Limb (tissue), 2 donors: ENCODE data around the gene TENM3.
A peak's percentile ranks its signal among the peaks of the same experiment; 100 is the strongest.

ENCODE experiments used
- DNase-seq, 2 donors: peaks; one replicate each; pipeline ENCODE4 v3.0.0-alpha.2; 2016; ENCODE audit errors: extremely low spot score in 2 of 2

Gene TENM3

DNA sequence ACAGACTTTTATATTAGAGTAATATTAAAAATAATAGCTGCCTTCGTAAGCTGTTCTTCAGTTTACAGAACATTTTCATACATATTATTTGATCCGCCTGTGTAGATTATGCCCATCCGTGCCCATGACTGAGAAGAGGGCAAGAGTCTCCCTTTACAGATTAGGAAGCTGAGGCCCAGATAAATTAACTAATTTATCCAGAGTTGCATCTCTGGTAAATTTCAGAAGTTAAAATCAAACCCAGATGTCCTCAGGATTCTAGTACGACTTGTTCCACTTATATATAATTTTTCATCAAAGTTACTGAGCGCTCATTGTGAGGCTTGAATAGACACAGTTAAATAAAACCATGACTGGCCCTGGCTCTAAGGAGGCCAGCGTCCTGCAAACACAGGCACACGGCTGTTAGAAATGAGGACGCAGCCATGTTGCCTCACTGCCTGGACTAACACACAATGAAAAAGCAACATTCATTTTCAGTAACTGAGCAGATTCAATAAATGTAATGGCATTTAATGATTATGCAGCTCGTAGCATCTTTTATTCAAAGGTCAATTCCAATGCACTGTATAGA is 148.0 kb downstream of the TENM3 start:
- no peak for DNase-seq

DNA sequence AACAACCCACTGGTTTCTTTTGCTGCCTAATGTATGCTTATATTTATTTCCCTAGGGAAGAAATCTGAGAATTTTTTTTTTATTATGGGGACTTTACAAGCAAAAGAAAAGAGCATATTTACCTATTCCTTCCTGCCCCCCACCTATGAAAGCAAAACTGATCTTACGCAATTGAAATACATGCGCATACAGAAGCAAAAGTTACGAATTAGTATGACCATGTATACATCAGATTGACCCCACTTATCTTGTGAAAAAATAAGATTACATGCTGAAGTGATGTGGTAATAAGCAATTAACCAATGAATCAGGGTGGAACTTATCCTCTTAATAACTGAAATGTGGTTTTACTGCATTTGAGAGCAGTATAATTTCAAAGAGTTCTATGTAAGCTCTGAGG is 151.0 kb downstream of the TENM3 start:
- DNase-seq = no peak

DNA sequence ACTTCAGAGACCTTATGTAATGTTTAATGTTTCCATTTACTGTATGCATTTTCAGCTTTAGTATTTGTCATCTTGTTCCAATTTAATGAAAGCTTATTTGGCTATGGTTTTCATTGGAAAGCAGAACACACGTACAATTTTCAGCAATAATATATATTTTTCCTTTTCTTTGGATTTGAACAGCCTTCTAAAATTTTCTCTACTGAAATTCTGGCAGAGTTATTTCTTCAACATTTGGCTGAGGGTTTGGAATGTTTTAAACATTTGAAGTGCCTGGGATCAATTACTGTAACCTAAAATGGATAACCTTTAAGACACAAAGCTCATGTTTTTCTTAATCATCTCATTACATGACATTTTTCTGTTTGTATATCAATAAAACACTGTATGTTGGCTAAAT is 156.9 kb downstream of the TENM3 start:
- peak in 1 of 2 donors; percentile 67 for DNase-seq

DNA sequence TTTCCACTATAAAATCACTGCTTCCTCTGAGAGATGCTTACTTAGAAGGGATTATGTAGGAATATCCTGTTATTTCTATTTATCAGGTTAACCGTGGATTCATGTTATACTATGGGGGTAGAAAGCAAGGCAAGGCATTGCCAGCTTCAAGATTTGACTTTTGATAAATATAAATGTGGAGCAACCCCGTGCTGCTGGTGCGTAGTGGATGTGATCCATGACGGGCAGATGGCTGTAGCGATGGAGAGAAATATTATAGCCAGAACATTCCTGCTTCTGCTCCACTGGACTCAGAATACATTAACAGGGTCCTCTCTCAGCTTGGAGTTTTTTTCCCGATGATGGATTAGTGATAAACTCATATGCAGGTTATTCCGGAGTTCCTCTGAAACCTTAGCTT is 157.6 kb downstream of the TENM3 start:
- no peak for DNase-seq

DNA sequence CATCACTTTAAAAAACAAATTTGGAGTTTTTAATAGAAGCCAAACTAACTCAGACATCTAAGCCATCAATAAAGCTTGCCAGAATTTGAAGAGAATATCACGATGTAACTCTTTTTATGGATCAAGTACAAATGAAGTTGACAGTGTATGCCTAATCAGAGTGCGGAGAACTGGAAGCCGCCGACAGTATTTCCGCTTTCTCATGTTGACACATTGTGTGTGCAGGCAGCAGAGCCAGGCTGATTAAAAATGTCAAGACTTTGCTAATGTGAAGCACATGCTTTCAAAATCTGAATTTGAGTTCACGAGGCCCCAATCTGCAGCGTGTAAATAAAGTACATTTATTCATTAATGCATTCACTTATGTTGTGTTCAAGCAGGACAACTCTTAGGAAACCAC is 161.2 kb downstream of the TENM3 start:
- no peak for DNase-seq

DNA sequence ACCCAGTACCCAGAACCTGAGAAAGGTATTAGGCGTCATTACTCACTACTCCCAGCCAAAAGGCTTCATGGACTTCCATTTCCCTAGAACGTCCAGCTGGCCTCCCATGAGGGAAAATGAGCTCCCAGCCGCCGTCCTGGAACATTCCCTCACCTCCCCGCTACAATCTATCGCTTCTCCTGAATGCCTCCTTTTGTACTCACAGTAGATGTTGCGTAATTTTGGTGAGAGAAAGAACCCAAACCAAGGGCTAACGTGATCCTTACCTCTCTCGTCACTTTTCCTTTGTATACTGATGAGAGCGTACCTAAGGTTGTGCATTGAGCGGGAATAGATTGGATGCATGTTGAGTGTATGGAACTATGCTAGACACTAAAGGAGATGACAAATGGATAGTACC is 161.9 kb downstream of the TENM3 start:
- DNase-seq = no peak

- DNase-seq = no peak
Observed at GRCh38 chr4:182409271-182409670, 166.1 kb downstream of the TENM3 start.

DNA sequence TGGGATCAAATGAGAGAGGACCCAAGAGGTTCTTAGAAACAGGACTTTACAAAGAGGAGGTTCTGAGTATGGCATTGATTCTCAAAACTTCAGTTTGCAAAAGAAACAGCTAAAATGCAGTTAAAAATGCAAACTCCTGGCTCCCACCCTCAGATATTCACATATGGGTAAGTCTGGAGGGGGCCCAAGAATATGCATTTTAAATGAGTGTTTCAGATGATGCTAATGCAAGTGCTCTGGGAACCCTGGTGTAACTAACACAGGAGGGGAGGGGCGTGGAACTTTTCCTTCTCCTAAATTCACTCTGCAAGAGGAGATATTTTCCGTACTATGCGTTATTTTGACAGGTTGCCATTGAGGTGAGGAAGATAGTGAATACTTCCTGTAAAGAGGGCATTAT is 168.2 kb downstream of the TENM3 start:
- no peak for DNase-seq

GRCh38 chr4:182413550-182413949 is 170.3 kb downstream of the TENM3 start:
- DNase-seq = no peak

GRCh38 chr4:182415116-182415515 is 171.9 kb downstream of the TENM3 start:
- DNase-seq = no peak

DNA sequence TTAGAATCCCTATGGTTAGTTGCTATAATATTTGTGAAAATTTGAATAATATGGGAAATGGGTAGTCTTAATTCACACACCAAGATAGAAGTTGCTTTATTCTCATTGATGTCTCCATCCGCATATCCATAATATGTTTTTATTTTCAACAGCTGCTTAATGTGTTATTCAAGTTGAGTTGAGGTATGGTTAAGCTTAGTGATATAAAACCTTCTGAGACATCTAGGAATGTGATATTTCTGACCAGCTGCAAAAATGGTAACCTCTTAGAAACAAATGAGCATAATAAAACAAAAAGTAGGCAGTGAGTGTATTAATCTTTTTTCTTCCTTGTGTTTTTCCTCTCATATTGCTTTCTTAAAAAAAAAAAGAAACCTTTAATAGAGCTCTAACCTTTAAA is 172.9 kb downstream of the TENM3 start:
- no peak for DNase-seq

DNA sequence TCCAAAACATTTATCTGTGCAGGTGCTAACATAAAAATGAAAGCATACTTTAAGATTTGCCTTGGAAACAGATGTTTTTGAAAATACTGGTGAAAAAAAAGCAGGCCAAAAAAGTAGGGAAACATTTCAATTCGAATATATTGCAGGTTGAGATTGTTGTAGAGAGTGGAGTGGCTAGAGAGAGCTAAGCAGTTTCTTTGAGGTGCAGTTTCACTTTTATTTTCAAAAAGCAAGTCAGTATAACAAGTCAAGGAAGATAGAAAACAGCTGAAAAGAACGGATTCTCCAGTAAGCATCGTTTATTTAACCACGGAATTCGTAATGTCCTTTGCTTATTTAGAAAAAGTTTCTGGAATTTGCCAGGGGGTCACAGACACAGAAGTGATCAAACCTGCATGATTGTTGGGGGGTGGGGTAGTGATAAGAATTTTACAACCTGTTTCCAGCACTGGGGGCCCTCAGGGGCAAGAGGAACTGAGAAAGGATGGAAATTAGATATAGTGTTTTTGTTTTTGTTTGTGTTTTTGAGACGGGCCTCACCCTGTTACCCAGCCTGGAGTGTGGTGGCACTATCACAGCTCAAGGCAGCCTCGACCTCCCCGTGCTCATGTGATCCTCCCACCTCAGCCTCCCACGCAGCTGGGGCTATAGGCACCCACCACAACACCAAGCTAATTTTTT is 175.0 kb downstream of the TENM3 start:
- DNase-seq = no peak

GRCh38 chr4:182420189-182420588 is 177.0 kb downstream of the TENM3 start:
- DNase-seq = no peak

GRCh38 chr4:182421753-182422152 is 178.6 kb downstream of the TENM3 start:
- no peak for DNase-seq

DNA sequence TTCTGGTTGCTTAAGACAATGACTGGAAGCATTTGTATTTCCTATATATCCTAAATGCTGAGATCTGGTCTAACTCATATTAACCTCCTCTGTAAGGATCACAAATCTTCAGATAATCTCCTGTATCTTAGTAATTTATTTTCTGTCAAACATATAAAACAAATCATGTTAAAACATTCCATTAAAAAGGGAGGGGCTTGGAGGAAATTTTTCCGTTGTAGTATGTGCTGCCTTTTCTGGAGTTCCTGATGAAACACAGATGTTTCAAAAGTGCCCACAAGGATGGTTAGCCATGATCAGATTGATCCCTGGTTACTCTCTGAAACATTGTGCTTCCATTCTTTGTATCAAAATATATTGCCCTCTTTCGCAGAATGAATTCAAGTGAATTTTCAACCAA is 182.1 kb downstream of the TENM3 start:
- DNase-seq = no peak

GRCh38 chr4:182426901-182427300 is 183.7 kb downstream of the TENM3 start:
- DNase-seq = no peak

DNA sequence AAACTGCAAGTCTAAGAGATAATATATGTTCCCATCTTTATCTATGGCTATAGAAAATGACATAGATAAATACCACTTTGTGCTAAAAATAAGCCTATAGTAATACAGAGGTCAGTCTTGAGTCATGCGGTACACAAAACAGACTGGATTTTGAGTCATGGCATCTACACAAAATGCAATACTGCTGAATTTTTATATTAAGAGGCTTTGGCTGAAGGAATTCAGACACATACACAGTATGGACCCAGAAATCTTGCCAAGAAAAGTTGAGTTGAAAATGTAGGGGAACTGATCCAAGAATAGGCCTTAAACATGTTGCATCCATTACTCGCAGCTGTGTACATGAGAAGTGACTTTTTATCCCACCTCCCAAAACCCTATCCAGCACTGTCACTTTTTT is 184.4 kb downstream of the TENM3 start:
- DNase-seq = peak in 1 of 2 donors; percentile 86

GRCh38 chr4:182429896-182430295 is 186.7 kb downstream of the TENM3 start:
- DNase-seq = no peak

DNA sequence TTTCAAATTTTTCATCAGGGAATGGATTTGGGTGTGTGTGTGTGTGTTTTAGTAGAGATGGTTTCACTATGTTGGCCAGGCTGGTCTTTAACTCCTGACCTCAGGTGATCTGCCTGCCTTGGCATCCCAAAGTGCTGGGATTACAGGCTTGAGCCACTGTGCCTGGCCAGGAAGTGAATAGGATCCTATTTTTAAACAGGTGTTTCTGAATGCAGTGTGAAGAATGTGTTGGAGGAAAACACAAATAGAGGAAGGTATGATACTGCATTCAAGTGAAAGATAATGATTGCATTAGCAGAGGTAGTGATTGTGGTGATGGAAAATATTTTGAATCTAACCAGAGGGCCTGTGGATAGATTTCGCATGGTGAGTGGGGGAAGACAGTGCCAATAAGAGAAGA is 189.6 kb downstream of the TENM3 start:
- DNase-seq = no peak

- DNase-seq = no peak
Observed at GRCh38 chr4:182434720-182435119, 191.5 kb downstream of the TENM3 start.

DNA sequence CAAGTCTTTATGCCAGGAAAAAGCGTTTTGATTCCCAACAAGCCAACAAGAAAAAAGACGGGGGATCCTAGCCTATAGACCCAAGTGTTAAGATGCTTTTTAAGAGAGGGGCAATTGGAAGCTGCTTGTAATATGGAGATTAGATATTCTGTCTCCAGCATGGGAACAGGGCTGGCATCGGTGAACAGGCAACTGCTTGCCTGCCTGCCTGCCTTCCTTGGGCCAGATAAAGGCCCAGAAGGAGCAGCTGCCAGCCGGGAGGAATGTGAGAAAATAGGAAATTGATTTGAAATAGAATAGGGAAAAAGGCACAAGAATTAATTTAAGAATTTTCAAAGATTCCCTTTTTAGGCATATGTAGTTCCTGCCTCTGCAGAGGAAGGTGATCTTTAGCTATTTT is 192.2 kb downstream of the TENM3 start:
- no peak for DNase-seq

DNA sequence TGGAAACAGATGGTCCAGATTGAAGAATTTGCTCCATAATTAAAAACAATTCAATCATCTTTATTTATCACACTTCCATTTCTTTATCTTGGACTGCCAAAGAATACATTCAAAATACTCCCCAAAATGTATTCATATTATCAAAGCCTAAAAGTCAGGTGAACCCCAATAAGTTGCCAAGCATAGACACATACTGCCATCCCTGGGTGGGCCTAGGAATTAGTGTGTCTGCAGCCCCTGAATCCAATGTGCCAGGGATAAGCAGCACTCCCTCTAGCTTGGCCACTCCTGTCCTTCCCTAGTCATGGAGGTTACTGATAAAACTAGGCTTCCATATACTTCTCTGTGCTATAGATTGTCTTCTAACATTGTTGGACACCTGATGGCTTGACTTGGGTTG is 199.9 kb downstream of the TENM3 start:
- no peak for DNase-seq

DNA sequence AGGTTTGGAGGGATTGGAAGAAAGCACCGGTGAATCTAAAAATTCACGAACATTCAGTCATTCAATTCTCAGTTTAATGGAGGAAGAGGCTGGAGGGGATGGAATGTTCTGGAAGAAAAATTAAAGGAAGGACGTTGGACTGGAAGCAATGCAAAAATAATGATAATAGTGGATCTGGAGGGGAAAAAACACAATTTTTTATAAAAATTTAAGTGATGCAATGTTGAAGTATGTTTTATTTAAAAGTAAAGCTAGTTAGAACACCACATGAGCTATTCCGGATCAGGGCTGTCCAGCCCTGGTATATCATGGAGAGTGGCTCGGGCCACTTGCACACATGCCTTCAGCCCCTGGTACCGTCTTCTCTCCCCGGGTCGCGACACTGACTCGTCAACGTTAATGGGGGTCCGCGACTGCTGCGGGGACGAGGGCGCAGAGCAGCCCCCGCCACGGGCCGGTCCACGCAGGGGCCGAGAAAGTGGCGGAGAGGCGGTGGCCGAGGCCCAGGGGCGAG is 204.6 kb downstream of the TENM3 start:
- no peak for DNase-seq
